Measurements from ENCODE around the gene YDJC.
"Not testable (repeated sequence)": the region's sequence is repeated elsewhere in the genome, so short reads cannot be mapped to it uniquely, and the experiment has no call there.

YDJC gene

DNA sequence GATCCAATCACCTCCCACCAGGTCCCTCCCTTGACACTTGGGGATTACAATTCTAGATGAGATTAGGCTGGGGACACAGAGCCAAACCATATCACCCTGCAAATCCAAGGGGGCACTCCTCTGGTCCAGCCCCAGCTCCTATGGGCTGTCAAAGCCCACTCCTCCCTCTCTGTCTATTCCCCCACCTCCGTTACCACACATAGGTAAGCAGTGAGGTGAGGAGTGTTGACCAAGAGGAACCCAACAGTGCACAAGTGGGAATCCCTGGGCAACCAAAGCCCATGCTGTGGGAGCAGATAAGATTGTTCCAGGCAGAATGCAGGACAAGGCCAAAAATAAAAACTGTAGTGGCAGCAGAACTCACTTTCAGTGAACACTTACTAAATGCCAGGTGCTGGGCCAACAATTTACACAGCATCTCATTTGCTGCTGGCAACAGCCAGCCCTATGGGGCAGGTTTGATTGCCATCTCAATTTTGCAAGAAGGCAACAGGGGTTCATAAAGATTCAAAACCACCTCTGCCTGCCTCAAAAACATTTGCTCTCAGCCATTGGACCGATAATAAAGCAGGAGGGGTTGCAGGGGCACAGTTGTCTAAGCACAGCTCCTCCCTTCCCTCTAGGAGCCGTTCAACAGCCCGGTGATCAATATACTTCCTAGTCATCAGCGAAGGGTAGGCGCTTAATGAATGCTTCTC is 21.1 kb upstream of the YDJC start:
- no peak for DNase-seq

DNA sequence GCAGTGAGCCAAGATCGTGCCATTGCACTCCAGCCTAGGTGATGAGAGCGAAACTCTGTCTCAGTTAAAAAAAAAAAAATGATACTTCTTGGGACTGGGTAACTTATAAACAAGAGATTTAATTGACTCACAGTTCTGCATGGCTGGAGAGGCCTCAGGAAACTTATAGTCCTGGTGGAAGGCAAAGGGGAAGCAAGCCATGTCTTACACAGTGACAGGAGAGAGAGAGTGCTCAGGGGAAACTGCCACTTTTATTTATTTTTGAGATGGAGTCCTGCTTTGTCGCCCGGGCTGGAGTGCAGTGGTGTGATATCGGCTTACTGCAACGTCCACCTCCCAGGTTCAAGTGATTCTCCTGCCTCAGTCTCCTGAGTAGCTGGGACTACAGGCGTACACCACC is 20.5 kb upstream of the YDJC start:
- no peak for DNase-seq

DNA sequence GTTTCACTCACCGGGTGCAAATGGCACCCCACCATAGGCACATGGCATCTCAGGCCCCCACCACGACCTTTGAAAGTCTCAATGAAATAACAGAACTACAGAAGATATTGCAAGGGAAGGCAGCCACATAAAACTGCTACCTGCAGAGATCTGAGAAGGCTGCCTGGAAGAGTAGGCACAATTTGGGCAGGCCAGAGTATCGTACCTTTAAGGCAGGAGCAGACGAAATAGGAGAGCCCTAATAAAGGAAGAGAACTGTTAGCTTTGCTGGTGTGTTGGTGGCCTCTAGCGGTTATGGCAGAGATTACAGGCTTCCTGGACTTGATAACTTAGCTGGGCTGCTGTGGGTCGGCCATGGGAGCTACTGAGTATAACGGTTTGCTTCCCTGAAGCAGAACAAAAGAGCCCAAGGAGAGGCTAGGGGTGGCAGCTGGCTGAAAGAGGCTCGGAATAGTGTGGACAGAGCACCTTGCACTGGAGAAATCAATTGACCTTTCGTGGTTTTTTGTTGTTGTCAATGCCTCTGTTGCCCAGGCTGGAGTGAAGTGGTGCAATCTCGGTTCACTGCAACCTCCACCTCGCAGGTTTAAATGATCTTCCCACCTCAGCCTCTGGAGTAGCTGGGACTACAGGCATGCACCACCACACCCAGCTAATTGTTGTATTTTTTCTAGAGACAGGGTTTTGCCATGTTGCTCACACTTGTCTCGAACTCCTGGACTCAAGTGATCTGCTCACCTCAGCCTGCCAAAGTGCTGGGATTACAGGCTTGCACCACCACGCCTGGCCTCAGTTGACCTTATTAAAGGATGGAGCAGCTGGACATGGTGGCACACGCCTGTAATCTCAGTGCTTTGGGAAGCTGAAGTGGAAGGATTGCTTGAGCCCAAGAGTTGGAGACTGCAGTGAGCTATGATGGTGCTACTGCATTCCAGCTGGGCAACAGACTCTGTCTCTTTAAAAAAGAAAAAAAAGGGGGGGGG is 17.1 kb upstream of the YDJC start:
- DNase-seq, result peak in 1 of 2 experiments; percentile 36

DNA sequence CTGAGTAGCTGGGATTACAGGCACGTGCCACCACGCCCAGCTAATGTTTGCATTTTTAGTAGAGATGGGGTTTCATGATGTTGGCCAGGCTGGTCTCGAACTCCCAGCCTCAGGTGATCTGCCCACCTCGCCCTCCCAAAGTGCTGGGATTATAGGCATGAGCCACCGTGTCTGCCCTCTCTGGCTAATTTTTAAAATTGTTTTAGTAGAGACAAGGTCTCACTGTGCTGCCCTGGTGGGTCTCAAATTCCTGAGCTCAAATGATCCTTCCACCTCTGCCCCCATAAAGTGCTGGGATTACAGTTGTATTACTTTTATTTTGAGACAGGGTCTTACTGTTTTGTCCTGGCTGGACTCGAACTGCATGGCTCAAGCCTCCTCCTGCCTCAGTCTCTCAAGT is 15.7 kb upstream of the YDJC start:
- DNase-seq, result not testable (repeated sequence)

DNA sequence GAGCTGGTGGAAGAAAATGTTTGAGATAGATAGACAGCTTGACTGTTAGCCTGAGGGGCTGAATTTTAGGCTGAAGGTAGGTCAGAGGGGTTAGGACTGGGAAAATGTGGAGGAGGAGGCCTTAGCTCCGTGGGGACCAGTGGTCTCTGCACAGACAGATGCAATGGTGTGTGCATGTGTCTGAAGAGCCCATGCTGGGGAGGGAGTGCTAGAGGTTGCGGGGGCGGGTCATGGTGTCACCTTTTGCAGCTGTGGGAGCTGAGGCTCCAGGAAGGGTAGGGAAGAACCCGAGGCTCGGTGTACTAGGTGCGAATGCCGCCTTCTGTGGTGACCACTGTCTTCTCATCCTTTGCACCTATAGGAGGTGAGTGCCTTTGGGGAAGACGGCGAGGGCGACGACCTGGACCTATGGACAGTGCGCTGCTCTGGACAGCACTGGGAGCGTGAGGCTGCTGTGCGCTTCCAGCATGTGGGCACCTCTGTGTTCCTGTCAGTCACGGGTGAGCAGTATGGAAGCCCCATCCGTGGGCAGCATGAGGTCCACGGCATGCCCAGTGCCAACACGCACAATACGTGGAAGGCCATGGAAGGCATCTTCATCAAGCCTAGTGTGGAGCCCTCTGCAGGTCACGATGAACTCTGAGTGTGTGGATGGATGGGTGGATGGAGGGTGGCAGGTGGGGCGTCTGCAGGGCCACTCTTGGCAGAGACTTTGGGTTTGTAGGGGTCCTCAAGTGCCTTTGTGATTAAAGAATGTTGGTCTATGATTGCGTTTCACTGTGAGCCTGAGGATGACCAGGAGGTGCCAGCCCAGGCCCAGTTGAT is 13.9 kb upstream of the YDJC start:
- no peak for DNase-seq

GRCh38 chr22:21642584-21643448 is 13.0 kb upstream of the YDJC start:
- DNase-seq, result no peak

GRCh38 chr22:21641789-21642583 is 12.2 kb upstream of the YDJC start, which contains the start of gene SDF2L1:
TSS of gene SDF2L1 (plus strand) at chr22:21642302. CDS start at chr22:21642337, 35 bp downstream.
- DNase-seq, result peak; percentile 90 to 95

- DNase-seq, result no peak
Measured at GRCh38 chr22:21641417-21641788, 11.6 kb upstream of the YDJC start.

- no peak for DNase-seq
Measured at GRCh38 chr22:21640810-21641209, 11.0 kb upstream of the YDJC start.

- DNase-seq, result no peak
Measured at GRCh38 chr22:21639359-21639758, 9.5 kb upstream of the YDJC start.

DNA sequence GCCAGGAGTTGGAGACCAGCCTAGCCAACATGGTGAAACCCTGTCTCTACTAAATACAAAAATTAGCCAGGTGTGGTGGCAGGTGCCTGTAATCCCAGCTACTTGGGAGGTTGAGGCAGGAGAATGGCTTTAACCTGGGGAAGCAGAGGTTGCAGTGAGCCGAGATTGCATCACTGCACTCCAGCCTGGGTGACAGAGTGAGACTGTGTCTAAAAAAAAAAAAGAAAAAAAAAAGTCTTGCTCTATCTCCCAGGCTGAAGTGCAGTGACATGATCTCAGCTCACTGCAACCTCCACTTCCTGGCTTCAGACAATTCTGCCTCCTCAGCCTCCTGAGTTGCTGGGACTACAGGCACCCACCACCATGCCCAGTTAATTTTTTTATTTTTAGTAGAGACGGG is 7.6 kb upstream of the YDJC start:
- not testable (repeated sequence) for DNase-seq

GRCh38 chr22:21636629-21637218 is 6.9 kb upstream of the YDJC start:
- DNase-seq, result no peak

GRCh38 chr22:21635771-21636510 is 6.1 kb upstream of the YDJC start:
- no peak for DNase-seq

DNA sequence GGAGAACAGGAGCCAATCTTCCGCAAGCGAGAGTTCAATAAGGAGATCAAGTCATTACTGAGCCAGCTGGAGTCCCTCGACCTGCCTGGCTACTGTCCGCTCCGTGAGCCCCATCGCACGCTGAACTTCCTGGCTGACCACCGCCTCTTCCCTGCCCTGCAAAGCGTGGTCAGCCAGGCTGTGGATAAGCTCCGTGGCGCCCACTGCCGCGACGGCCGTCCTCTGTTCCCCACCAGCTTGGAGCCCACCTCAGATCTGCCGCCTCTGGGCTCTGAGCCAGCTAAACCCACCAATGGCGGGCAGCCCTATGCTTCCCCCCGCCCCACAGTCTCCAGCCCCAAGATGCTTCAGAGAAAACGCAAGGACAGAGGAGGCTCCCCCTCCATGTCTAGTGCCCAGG is 5.0 kb upstream of the YDJC start:
- no peak for DNase-seq

- no peak for DNase-seq
Measured at GRCh38 chr22:21634081-21634480, 4.3 kb upstream of the YDJC start.

GRCh38 chr22:21633481-21633880 is 3.7 kb upstream of the YDJC start:
- DNase-seq, result no peak

DNA sequence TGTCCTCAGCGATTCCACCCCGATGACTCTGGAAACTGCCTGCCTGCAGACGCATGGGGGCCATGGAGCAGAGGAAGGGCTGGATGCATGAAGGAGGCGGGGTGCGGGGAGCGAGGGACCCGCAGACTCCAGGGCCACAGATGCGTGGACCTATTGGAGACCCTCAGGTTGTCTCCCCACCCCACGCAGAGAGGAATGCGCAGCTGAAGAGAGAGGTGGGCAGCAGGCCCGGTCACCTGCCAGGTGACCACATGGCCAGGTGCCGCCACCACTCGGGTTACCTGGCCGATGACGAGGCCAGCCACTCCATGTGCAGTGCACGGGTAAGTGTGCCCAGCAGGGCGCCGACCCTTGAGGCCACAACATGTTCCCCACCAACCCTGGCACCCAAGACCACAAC is 3.1 kb upstream of the YDJC start:
- no peak for DNase-seq

- DNase-seq, result no peak
Measured at GRCh38 chr22:21632237-21632895, 2.5 kb upstream of the YDJC start, which contains the start of gene CCDC116. TSS of gene CCDC116 (plus strand) at chr22:21632760. CDS start at chr22:21633182, 422 bp downstream.

GRCh38 chr22:21631025-21631424 is 1.2 kb upstream of the YDJC start:
- no peak for DNase-seq
